ENCODE data around the gene MMAA.

MMAA gene

GRCh38 chr4:145635630-145636029 lies 16.4 kb downstream of the MMAA start:
- TF ChIP-seq FOXP2 (optimal IDR thresholded peaks at IDR 0.05; ENCODE audit: borderline replicate concordance, extremely low read depth, extremely low read length, insufficient read depth) (no peak), TAF1 (IDR thresholded peaks at IDR 0.05; ENCODE audit: borderline replicate concordance, insufficient read depth, low read length) (no peak), REST (IDR thresholded peaks at IDR 0.05; ENCODE audit: insufficient read depth in 1 of 2, low read depth in 2 of 2, low read length in 2 of 2) (no peak), SIN3A (IDR thresholded peaks at IDR 0.05; ENCODE audit: borderline replicate concordance, insufficient read depth, low read length) (no peak), POLR2AphosphoS5 (IDR thresholded peaks at IDR 0.05; ENCODE audit: low read depth, low read length) (no peak)

GRCh38 chr4:145639186-145639698 lies 20.1 kb downstream of the MMAA start:
- no peak for TF ChIP-seq SIN3A (IDR thresholded peaks at IDR 0.05; ENCODE audit: borderline replicate concordance, insufficient read depth, low read length)
- no peak for TF ChIP-seq FOXP2 (optimal IDR thresholded peaks at IDR 0.05; ENCODE audit: borderline replicate concordance, extremely low read depth, extremely low read length, insufficient read depth)
- no peak for TF ChIP-seq TAF1 (IDR thresholded peaks at IDR 0.05; ENCODE audit: borderline replicate concordance, insufficient read depth, low read length)
- TF ChIP-seq REST (IDR thresholded peaks at IDR 0.05; ENCODE audit: insufficient read depth in 1 of 2, low read depth in 2 of 2, low read length in 2 of 2), result no peak
- no peak for TF ChIP-seq POLR2AphosphoS5 (IDR thresholded peaks at IDR 0.05; ENCODE audit: low read depth, low read length)

GRCh38 chr4:145643295-145643694 lies 24.1 kb downstream of the MMAA start:
- TF ChIP-seq TAF1 (IDR thresholded peaks at IDR 0.05; ENCODE audit: borderline replicate concordance, insufficient read depth, low read length) (no peak), REST (IDR thresholded peaks at IDR 0.05; ENCODE audit: insufficient read depth in 1 of 2, low read depth in 2 of 2, low read length in 2 of 2) (no peak), POLR2AphosphoS5 (IDR thresholded peaks at IDR 0.05; ENCODE audit: low read depth, low read length) (no peak), SIN3A (IDR thresholded peaks at IDR 0.05; ENCODE audit: borderline replicate concordance, insufficient read depth, low read length) (no peak), FOXP2 (optimal IDR thresholded peaks at IDR 0.05; ENCODE audit: borderline replicate concordance, extremely low read depth, extremely low read length, insufficient read depth) (no peak)

- no peak for TF ChIP-seq SIN3A (IDR thresholded peaks at IDR 0.05; ENCODE audit: borderline replicate concordance, insufficient read depth, low read length)
- no peak for TF ChIP-seq TAF1 (IDR thresholded peaks at IDR 0.05; ENCODE audit: borderline replicate concordance, insufficient read depth, low read length)
- TF ChIP-seq FOXP2 (optimal IDR thresholded peaks at IDR 0.05; ENCODE audit: borderline replicate concordance, extremely low read depth, extremely low read length, insufficient read depth), result no peak
- no peak for TF ChIP-seq POLR2AphosphoS5 (IDR thresholded peaks at IDR 0.05; ENCODE audit: low read depth, low read length)
- no peak for TF ChIP-seq REST (IDR thresholded peaks at IDR 0.05; ENCODE audit: insufficient read depth in 1 of 2, low read depth in 2 of 2, low read length in 2 of 2)
Observed at GRCh38 chr4:145644699-145645098, 25.5 kb downstream of the MMAA start.

GRCh38 chr4:145656156-145656555 lies 37.0 kb downstream of the MMAA start:
- no peak for TF ChIP-seq POLR2AphosphoS5 (IDR thresholded peaks at IDR 0.05; ENCODE audit: low read depth, low read length)
- no peak for TF ChIP-seq FOXP2 (optimal IDR thresholded peaks at IDR 0.05; ENCODE audit: borderline replicate concordance, extremely low read depth, extremely low read length, insufficient read depth)
- TF ChIP-seq TAF1 (IDR thresholded peaks at IDR 0.05; ENCODE audit: borderline replicate concordance, insufficient read depth, low read length), result no peak
